HG03558 (cell line): Measurements from ENCODE around the gene GRIK4.

Source experiments
- ATAC-seq: cut with Tn5 transposase; IDR thresholded peaks from one replicate; pipeline ENCODE4 v1.9.1; 2021; ENCODE audit warnings: moderate number of reproducible peaks; ENCODE audit not compliant: unreplicated experiment; ENCODE audit errors: extremely low read depth

GRIK4 gene

DNA sequence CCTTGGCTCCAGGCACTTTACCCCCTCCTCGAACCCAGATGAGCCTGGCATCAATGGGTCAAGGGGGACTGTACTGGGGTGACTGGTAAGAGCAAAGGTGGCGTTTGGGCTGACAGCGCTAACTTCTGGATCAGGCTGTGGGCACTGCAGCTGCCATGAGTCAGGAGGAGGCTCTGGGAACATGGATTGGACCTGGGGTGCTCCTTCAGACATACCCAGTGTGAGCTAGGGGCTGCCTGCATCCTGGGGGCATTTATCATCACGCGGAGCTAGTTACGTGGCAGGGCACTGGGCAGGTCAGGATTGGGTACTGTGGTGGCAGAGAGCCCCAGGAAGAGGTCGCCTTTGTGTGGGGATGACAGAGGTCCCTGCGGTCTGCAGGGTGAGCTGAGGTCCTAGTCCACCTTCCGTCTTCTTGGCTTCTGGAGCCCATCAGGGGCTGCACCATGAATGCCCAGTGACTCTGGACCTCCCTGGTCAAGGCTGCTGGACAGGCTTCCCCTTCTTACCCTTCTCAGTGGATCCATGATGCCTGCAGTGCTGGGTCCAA is 13.1 kb downstream of the GRIK4 start:
- ATAC-seq, result no peak

DNA sequence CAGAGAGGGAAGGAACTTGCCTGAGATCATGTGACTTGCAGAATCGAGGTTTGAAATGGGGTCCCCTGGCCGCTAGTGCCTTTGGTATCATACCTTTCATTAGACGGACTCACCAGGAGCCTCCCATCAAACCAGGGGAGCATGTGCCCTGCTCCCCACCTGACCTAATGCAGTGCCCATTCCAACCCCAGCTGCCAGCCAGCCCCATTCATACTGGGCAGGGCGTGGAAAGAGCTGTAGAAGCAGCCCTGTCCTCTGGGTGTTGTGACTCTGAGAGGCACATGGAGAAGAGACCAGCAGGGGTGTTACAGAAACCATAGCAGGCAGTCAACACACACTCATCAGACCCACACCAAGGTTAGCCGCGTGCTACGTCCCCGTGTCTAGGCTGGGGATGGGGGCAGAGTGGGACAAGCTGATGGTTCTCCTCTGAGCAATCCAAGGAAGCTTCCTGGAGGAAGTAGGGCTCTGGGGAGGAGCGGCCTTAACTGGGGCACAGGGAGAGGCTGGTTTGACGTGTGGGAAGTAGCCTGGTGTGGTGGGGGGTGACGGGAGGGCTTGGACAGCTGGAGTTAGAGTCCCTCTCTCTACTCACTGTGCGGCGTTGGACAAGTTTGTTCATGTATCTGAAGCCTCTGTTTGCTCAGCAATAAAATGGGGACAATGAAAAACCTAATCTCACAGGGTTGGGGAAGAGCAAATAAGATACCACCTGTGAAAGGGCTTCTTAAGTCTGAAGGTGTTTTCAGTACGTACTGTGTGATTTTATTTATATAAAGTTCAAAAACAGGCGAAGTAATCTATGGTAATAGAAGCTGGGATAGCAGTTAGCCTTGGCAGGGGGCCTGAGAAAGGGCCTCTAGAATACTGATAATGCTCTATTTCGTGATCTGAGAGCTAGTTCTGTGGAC is 14.0 kb downstream of the GRIK4 start:
- ATAC-seq, result no peak

DNA sequence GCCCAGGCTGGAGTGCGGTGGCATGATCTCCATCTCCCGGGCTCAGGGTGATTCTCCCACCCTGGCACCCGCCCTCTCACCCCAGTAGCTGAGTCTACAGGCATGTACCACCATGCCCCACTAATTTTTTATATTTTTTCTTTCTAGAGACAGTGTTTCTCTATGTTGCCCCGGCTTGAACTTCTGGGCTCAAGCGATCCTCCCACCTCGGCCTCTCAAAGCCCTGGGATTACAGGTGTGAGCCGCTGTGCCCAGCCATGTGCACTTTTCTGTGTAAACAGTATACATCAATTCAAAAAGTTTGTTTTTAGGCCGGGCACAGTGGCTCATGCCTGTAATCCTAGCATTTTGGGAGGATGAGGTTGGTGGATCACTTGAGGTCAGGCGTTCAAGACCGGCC is 14.7 kb downstream of the GRIK4 start:
- no peak for ATAC-seq

DNA sequence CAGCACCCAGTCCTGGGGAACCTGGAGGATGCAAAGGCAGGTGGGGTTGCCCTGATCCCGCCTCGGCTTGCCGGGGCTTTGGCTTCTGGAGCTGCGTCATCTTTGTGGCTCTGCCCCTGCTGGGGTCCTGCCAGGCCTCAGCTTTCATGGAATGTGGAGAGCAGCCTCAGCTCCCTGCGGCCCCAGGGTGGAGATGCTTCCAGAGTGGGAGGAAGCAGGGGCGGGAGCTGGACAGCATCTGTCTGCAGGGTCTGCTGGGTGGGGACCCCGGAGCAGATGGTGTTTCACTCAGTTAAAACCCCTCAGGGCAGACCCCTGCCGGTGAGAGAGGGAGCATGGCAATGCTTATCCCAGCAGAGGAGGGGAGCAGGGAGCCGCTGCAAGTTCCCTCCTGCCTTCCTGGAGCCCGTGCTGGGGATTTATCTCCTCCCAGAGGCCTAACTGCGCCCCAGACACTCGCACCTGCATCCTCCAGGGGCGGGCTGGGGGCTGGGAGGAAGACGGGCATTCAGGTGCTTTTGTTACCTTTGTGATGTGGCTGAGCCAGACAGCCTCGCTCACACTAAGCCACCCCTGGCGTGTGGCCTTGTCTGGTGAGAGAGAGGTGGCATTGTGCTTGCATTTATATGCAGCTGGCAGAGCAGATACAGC is 15.7 kb downstream of the GRIK4 start:
- no peak for ATAC-seq

DNA sequence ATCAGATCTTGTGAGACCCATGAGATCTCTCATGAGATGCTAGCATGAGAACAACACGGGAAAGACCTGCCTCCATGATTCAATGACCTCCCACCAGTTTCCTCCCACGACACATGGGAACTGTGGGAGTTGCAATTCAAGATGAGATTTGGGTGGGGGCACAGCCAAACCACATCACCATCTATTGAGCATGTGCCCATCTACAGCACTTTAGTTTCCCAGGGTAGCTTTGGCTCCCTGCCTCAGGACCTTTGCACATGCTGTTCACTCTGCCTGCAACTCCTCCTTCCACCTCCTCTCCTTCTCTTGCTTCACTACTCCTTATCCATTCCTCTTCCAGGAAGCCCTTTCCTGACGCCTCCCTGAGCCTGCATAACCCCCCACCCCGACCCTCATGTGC is 17.2 kb downstream of the GRIK4 start:
- ATAC-seq, result no peak

DNA sequence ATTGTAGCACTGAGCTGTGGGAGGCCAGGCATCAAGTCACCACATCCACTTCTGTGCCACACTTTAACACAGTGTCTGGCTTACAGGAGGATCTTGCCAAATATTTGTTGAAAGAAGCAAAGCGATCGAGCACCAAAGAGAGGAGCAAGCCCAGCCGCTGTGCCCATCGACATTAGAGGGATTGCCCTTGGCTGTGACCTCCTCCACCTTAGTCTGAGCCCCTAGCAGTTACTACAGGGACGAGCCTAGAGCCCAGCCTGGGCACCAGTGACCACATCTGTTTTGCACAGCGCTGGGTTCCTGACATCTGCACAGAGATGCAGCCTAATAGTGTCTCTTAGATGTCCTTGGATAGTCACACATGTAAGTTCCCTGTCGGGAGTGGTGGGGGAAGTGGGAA is 17.7 kb downstream of the GRIK4 start:
- ATAC-seq, result no peak

DNA sequence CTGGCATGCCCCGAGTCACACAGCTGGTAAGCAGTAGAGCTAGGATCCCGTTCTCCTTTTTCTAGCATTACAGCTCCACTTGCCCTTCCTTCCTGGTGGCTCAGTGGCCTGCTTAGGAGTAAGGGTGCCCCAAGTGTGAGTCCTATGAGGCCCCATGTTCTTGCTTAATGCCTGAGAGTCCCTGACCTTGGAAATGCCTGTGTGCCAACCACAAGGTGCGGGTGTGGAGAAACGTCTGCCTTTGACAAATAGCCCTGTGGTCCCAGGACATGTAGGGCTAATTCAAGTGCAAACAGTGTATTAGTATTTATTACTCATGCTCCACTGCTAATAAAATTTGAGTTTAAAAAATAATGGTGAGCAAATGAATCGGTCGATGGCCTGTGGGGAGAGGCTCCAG is 18.4 kb downstream of the GRIK4 start:
- no peak for ATAC-seq

DNA sequence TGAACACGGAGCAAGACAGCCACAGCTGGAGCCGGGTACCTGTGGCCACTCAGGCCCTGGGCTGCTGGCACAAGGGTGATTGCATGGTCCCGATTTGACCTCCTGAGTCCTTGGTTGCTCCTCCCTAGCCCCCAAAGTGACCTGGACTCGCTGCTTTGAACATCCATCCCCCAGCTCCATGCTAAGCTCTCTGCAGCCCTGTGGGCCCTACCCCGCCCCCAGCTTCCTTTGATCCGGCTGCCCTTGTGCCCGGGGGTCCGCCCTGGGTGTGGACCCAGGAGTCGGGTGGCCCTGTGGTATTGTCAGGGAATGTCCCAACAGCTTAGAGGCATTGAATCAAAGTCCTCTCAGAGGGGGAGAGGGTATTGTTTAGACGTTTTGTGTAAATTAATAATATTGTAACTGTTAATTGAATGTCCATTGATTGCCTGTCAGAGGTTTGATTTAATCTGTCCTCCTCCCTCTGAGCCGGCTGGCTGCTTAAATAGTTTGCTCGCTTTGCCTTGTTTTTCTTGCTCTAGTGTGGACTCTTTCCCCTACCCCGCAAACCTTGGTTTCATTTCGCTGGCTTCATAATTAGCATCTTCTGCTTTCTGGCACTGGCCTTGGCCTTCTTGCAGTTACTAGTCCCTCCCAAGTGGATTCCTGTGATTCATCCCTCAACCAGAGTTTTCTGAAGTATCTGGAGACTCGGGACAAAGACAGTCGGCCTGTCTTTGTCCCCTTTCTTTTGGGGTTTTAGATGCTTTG is 20.7 kb downstream of the GRIK4 start:
- no peak for ATAC-seq

DNA sequence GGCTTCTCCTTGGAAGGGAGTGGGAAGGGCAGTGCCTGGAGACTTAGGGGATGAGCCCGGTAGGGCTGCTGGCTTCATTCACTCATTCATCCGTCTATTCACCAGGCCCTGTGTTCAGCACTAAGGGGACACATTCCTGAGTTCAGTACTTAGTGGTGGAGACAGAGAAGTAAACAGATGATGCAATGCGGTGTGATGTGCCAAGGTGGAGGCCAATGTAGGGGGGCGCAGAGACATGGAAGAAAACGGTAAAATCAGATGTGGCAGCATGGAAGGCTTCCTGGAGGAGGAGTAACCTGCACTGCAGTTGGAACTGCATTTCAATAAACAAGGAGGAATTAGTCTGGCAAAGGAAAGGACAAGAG is 21.3 kb downstream of the GRIK4 start:
- no peak for ATAC-seq

DNA sequence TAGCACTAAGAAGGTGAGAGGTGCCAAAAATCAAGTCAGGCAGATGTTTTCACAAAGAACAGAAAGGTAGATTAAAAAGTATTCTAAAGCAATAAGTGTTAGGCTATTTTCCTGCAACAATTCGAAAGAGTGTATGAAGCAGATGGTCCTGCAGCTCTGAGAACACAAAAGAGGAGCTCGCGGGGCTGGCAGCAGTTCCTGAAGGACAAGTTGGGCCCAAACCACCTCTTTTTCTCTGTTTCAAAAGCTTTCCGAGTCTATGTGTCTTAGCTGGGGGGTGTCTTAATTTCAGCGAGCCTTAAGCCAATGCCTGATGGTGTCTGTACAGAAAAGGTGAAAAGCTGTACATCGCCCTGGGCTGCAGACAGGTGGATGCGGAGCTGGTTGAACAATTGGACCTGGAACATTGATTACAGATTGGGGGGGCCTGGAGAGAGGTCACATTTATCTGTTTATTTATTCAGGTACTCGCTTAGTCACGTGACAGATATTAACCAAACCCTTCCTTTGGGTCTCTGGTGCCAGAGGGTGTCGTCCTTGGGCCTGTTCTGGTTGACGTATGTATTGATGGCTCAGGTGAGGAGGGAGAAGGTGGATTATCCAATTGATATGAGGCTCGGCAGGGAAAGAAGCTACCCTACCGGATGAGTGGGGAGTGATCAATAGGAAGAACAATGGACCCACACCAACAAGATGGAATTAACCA is 24.7 kb downstream of the GRIK4 start:
- ATAC-seq, result no peak

DNA sequence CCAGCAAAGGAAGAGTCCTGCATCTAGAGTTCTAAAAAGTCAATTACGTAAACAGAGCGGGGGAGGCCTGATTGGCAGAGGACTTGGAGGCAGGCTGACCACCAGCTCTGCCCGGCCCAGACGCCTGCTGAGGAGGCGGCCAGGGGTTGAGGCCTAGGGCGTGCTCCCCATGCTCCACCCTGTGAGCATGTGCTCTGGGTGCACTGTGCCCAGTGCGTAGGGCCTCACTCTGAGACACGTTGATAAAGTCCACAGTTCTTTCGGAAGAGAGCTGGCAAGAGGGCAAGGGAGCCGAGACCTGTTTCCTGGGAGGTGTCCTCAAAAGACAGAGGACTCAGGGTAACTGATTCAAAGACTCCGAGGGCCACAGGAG is 25.2 kb downstream of the GRIK4 start:
- no peak for ATAC-seq

DNA sequence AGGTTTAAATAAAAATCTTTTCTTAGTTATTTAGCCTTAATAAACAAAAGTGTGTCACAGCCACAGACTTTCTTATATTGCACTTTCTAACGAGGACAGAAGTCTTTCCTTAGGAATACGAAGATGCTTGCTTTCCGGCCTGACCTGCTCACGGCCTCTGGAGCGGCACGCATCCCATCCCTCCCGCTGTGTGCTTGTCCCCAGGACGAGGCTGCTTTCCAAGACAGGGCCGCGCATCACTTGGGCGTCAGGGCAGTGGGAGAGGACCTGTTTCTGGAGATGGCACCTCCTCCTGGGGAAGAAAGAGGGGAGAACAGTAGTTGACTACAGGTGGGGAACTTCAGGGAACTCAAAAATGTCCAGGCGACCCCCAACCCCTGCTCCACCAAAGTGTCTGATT is 26.4 kb downstream of the GRIK4 start:
- ATAC-seq, result no peak

DNA sequence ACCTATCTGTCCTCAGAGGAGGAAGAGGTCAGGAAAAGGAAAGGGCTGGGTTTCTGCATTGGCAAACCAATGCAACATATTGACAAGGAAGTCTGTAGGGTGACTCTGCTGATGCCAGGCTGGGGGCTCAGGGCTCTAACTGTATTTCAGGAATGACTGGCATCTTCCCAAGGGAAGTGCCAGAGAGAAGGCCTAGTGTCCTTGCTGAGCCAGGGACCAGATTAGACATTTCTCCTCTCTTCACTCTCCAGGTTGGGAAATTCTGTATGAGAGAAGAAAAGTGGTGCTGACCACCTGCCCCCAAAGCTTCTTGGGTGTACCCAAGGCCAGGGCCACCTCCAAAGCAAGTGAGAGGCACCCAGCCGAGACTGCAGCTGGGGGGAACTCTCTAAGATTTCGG is 27.2 kb downstream of the GRIK4 start:
- ATAC-seq, result no peak

DNA sequence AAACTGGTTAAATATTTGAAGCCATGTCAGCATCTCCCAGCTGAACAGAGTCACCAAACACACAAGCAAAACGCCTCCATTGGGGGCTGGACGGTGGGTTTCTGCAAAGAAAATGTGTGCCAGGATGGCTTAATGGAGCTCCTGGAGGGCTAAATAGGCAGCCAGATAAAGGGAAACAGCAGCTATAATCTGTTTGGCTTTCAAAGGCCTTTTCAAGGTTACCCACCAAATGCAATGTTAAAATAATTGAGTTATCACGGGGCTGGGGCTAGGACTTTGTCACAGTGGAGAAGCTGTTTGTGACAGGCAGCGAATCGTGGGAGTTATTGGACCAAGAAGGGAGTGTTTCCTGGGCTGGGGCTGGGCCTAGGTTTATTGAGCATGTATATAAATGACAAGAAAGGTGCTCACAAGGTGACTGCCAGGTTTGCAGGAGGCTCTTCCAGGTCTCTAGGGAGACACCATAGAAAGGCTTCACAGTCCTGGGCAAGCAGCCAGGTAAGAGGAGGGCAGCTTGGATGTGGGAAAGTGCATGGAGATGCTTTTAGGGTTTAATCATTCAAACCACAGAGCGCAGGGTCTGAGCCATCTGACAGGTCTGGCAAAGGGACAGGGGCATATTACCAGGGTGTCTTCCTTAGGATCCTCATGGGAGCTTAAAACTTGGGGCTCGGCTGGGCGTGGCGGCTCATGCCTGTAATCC is 28.3 kb downstream of the GRIK4 start:
- ATAC-seq, result no peak

DNA sequence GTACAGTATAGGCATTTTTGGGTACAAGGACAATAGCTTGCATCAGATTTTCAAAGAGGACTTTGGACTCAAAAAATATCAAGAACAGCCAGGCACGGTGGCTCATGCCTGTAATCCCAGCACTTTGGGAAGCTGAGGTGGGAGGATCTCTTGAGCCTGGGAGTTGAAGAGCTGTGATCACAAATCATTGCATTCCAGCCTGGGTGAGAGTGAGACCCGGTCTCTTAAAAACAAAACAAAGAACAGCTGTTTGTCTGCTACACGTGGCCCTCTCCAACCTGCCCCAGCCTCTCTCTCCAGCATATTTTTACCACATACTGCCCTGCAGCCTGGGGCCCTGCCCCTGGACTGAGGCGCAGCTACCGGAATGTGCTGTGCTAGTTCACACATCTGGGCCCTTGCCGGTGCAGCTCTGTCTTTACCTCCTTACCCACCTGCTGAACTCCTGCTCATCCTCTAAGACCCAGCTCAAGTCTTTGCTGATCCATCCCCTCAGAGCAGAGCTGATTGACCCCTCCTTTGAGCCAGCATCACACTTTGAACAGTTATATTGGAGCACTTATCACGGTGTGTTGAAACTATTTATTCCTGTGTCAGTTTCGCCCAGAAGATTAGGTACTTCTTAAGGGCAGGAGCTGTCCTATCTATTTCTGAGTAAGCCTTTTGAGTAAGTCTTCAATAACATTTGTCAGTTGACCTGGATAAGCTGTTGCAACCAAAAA is 29.4 kb downstream of the GRIK4 start:
- no peak for ATAC-seq

DNA sequence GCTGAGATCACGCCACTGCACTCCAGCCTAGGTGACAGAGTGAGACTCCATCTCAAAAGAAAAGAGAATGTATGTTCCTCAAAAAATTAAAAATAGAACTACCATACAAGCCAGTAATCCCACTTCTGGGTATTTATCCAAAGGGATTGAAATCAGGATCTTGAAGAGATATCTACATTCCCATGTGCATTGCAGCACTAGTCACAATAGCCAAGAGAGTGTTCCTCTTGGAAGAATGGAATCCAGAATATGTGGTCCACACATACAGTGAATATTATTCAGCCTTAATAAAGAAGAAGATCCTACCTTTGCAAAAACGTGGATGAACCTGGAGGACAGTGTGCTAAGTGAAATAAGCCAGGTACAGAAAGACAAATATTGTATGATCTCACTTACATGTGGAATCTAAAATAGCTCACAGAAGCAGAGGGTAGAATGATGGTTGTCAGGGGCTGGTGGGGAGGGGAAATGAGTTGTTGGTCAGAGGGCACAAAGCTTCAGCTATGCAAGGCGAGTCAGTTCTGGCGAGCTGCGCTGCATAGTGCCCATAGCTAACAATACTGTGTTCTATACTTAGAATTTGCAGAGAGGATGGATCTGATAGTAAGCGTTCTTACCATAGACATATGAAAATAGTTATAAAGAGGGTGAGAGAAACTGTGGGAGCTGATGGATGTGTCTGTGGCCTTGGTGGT is 32.1 kb downstream of the GRIK4 start:
- no peak for ATAC-seq

DNA sequence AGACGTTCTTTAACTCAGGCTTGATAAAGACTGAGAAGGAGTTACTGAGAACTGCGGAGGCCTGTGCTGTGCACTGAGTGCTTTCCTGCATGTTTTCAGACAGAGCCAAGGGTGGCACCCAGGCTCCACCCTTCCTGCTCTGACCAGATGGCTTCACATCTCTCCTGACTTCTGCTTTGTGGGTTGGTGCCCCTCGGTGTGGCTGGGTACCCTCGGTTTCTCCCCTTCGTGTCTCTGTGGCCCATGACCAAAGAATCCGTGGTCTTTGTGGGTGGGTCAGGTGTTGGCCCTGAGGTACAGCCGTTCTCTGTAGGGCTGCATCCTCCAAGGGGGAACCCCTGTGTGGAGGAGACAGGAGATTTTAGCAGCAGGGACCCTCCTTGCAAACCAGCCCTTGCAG is 34.3 kb downstream of the GRIK4 start:
- no peak for ATAC-seq

DNA sequence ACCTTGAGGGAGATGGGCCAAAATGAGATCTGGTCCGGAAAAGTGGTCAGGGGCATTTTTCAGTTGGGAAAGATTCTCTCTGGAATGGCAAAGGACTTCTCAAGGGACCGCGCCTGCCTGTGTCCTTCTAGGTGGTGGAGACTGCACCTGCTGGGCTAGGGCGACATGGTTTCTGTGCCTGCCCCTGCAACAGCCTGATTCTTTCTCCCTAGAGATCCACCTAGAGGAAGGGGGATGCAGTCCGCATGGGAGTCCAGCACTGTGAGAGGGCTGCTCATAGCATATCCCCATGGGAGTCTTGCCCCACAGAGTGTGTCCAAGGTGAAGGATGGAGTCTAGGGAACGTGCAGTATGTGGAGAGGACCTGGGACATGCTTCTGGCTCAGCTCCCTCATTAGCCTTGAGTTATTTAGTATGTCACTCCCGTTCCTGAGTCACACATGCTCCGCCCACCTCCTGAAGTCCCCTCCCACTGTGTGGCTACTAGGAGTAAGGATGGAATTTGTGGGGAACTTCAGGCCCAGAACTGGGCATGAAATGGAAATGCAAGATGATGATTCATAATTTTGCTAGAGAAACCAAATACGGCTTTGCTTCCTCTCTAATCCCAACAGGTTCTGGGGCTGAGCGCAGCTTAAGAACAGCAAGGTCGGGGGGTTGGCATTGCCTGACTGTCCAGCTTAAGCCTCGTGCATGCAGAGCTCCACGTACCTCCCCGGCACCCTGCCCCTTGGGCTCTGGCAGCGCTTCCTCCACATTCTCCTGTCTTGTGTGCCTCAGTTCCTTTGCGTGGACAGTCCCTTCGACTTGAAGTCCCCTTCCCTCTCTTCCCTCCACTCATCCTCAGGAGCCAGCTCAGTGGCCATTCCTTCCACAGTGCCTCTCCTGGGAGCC is 35.0 kb downstream of the GRIK4 start:
- no peak for ATAC-seq
